Esophagus muscularis mucosa (tissue), 3 donors: ENCODE results near the gene TEX2.

ENCODE experiments used
- POLR2AphosphoS5 ChIP-seq, 2 donors: sonication (generic); formaldehyde crosslinking; IDR thresholded peaks; one replicate each; pipeline ENCODE4 v1.6.1; 2017; ENCODE audit warnings: antibody characterized with exemption in 2 of 2
- TF ChIP-seq, protein P1 (sequence below), 3 experiments: fragments of 200-600 bp in 2 of 3; fragments of 450-650 bp in 1 of 3; sonication (generic) in 2 of 3; IDR thresholded peaks; one replicate each; pipeline ENCODE4 v1.5.1; 2017 to 2019; ENCODE audit warnings: antibody characterized with exemption in 3 of 3, mild to moderate bottlenecking in 2 of 3, moderate library complexity in 1 of 3

DNA sequence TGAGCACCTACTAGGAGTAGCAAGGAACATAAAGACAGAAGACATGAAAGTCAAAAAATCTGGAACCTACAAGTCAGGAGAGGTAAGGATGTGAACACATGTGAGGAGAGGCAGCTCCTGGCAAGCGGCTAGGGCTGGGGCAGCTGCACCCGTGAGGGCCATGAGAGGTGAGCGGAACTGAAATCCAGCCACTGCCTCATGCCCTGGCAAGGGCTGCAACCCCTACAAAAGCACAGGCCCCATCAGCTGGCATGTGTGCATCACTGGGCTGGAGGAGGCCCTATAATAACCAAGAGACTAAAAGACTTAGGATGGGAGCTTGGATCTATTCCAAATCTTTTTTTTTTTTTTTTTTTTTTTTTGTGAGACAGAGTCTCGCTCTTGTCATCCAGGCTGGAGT, 92.8 kb downstream of the TEX2 start:
- TF ChIP-seq, protein P1, sequence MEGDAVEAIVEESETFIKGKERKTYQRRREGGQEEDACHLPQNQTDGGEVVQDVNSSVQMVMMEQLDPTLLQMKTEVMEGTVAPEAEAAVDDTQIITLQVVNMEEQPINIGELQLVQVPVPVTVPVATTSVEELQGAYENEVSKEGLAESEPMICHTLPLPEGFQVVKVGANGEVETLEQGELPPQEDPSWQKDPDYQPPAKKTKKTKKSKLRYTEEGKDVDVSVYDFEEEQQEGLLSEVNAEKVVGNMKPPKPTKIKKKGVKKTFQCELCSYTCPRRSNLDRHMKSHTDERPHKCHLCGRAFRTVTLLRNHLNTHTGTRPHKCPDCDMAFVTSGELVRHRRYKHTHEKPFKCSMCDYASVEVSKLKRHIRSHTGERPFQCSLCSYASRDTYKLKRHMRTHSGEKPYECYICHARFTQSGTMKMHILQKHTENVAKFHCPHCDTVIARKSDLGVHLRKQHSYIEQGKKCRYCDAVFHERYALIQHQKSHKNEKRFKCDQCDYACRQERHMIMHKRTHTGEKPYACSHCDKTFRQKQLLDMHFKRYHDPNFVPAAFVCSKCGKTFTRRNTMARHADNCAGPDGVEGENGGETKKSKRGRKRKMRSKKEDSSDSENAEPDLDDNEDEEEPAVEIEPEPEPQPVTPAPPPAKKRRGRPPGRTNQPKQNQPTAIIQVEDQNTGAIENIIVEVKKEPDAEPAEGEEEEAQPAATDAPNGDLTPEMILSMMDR (IDR thresholded peaks at IDR 0.05): no peak
- no peak for TF ChIP-seq POLR2AphosphoS5 (IDR thresholded peaks at IDR 0.05)
